ENCODE data around the gene SMC1B.

- TF ChIP-seq POLR2A (IDR thresholded peaks at IDR 0.05) (no peak), CTCF (IDR thresholded peaks at IDR 0.05) (no peak)
Measured at GRCh38 chr22:45397806-45398205, 15.6 kb downstream of the SMC1B start.
